Measurements from ENCODE around the gene SUN3.

The SUN3 gene

GRCh38 chr7:48059706-48060105 is 30.8 kb upstream of the SUN3 start:
- DNase-seq: no peak
- no peak overlapping the region for H3K4me3 ChIP-seq (ENCODE audit: low read depth, low read length)
- TF ChIP-seq CTCF (IDR thresholded peaks at IDR 0.05; ENCODE audit: low read depth, low read length): no peak
- no peaks in the 10 kb centered on the region for H3K4me1 ChIP-seq
- no peaks in the 10 kb centered on the region for H3K9me3 ChIP-seq
- 0 out of 2 replicates have a peak, but pooled peaks cover 5% of the 10 kb centered on the region for H3K27me3 ChIP-seq
- H3K36me3 ChIP-seq: no peaks in the 10 kb centered on the region

GRCh38 chr7:48058990-48059389 is 30.1 kb upstream of the SUN3 start:
- DNase-seq: no peak
- Histone ChIP-seq H3K9me3 (no peaks in the 10 kb centered on the region), H3K4me1 (no peaks in the 10 kb centered on the region), H3K27me3 (no peaks in the 10 kb centered on the region), H3K36me3 (no peaks in the 10 kb centered on the region), H3K4me3 (ENCODE audit: low read depth, low read length) (no peak overlapping the region)
- no peak for TF ChIP-seq CTCF (IDR thresholded peaks at IDR 0.05; ENCODE audit: low read depth, low read length)

- H3K4me1 ChIP-seq: no peaks in the 10 kb centered on the region
- DNase-seq: no peak
- H3K27me3 ChIP-seq: no peaks in the 10 kb centered on the region
- no peaks in the 10 kb centered on the region for H3K36me3 ChIP-seq
- no peak overlapping the region for H3K4me3 ChIP-seq (ENCODE audit: low read depth, low read length)
- H3K9me3 ChIP-seq: no peaks in the 10 kb centered on the region
- no peak for TF ChIP-seq CTCF (IDR thresholded peaks at IDR 0.05; ENCODE audit: low read depth, low read length)
Measured at GRCh38 chr7:48053736-48054135, 24.8 kb upstream of the SUN3 start.

- no peaks in the 10 kb centered on the region for H3K36me3 ChIP-seq
- no peak overlapping the region for H3K4me3 ChIP-seq (ENCODE audit: low read depth, low read length)
- no peaks in the 10 kb centered on the region for H3K9me3 ChIP-seq
- no peaks in the 10 kb centered on the region for H3K4me1 ChIP-seq
- TF ChIP-seq CTCF (IDR thresholded peaks at IDR 0.05; ENCODE audit: low read depth, low read length): no peak
- H3K27me3 ChIP-seq: no peaks in the 10 kb centered on the region
- DNase-seq: no peak
Measured at GRCh38 chr7:48052748-48053147, 23.8 kb upstream of the SUN3 start.

- Histone ChIP-seq H3K4me3 (ENCODE audit: low read depth, low read length) (no peak overlapping the region), H3K36me3 (no peaks in the 10 kb centered on the region), H3K9me3 (no peaks in the 10 kb centered on the region), H3K4me1 (no peaks in the 10 kb centered on the region), H3K27me3 (no peaks in the 10 kb centered on the region; the same call in 1 of the 2 replicates)
- no peak for DNase-seq
- TF ChIP-seq CTCF (IDR thresholded peaks at IDR 0.05; ENCODE audit: low read depth, low read length): no peak
Measured at GRCh38 chr7:48049850-48050249, 20.9 kb upstream of the SUN3 start.

- Histone ChIP-seq H3K4me3 (ENCODE audit: low read depth, low read length) (no peak overlapping the region), H3K27me3 (no peaks in the 10 kb centered on the region; the same call in 1 of the 2 replicates), H3K9me3 (no peaks in the 10 kb centered on the region), H3K4me1 (no peaks in the 10 kb centered on the region), H3K36me3 (no peaks in the 10 kb centered on the region)
- TF ChIP-seq CTCF (IDR thresholded peaks at IDR 0.05; ENCODE audit: low read depth, low read length): no peak
- no peak for DNase-seq
Measured at GRCh38 chr7:48048113-48048512, 19.2 kb upstream of the SUN3 start.
